ENCODE data around the gene EFNA3. TPM values are rescaled to one million over a fixed set of nuclear protein-coding genes. Genes with fewer than 3 reads are reported as not detected.

The EFNA3 gene
- total and polyA plus RNA-seq, 8 donors, result 0.52 to 1.2 (median 0.72) TPM

DNA sequence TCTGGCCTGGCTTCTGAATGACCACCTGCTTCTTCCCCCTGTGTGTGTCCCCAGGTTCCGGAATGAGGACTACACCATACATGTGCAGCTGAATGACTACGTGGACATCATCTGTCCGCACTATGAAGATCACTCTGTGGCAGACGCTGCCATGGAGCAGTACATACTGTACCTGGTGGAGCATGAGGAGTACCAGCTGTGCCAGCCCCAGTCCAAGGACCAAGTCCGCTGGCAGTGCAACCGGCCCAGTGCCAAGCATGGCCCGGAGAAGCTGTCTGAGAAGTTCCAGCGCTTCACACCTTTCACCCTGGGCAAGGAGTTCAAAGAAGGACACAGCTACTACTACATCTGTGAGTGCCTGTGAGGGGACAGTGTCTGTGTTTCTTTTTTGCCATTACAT is 52.6 kb downstream of the EFNA3 start:
- TF ChIP-seq, protein P1, sequence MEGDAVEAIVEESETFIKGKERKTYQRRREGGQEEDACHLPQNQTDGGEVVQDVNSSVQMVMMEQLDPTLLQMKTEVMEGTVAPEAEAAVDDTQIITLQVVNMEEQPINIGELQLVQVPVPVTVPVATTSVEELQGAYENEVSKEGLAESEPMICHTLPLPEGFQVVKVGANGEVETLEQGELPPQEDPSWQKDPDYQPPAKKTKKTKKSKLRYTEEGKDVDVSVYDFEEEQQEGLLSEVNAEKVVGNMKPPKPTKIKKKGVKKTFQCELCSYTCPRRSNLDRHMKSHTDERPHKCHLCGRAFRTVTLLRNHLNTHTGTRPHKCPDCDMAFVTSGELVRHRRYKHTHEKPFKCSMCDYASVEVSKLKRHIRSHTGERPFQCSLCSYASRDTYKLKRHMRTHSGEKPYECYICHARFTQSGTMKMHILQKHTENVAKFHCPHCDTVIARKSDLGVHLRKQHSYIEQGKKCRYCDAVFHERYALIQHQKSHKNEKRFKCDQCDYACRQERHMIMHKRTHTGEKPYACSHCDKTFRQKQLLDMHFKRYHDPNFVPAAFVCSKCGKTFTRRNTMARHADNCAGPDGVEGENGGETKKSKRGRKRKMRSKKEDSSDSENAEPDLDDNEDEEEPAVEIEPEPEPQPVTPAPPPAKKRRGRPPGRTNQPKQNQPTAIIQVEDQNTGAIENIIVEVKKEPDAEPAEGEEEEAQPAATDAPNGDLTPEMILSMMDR (IDR thresholded peaks at IDR 0.05), result no peak
- ATAC-seq, result no peak
- H3K9me3 ChIP-seq, result no peaks in the 10 kb centered on the region
- FAIRE-seq, result no peak
- H3K27ac ChIP-seq, result peak overlapping the region; percentile 17 to 95 (median 94)
- peaks cover 28 to 42% (median 29%) of the 10 kb centered on the region in 3 donors for H3K4me1 ChIP-seq
- 25 to 31% methylated on average over 8 of the region's 8 CpGs for WGBS, 2 donors
- peak; percentile 62 to 88 (median 74) for DNase-seq
- H3K36me3 ChIP-seq, result peaks cover 0 to 31% (median 19%) of the 10 kb centered on the region in 3 donors
- H3K4me3 ChIP-seq, result peak overlapping the region in 2 of 4 donors; percentile 89 to 93
- intact Hi-C loops (cut with DNase I), result no loop called here
- H3K27me3 ChIP-seq, result no peaks in the 10 kb centered on the region

DNA sequence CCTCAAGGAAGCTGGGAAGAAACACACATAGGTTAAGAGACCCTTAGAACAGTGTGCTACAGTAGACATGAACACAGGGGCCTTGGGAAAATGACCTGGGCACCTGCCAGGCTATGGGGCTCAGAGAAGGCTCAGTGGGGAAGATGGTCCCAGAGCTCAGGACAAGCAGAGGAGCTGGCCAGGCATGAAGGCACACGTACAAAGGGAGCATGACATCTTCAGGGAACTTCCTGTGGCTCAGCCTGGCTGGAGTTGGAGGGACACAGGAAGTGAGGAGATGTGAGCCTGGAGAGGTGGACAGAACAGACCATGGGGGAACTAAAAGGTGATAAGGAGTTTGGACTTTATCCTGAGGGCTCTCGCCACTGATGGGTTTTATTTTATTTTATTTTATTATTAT is 53.2 kb downstream of the EFNA3 start:
- Histone ChIP-seq H3K27me3 (no peaks in the 10 kb centered on the region), H3K36me3 (peaks cover 0 to 31% (median 19%) of the 10 kb centered on the region in 3 donors), H3K4me1 (peaks cover 30 to 42% (median 32%) of the 10 kb centered on the region in 3 donors), H3K4me3 (peak overlapping the region in 1 of 4 donors; percentile 93), H3K27ac (peak overlapping the region in 2 of 4 donors; percentile 94 to 95), H3K9me3 (no peaks in the 10 kb centered on the region)
- FAIRE-seq (no peak), DNase-seq (no peak), ATAC-seq (no peak)
- 55 to 63% methylated on average over 2 of the region's 2 CpGs for WGBS, 2 donors
- TF ChIP-seq, protein P1 (IDR thresholded peaks at IDR 0.05), result no peak
- intact Hi-C loops (cut with DNase I), result no loop called here

DNA sequence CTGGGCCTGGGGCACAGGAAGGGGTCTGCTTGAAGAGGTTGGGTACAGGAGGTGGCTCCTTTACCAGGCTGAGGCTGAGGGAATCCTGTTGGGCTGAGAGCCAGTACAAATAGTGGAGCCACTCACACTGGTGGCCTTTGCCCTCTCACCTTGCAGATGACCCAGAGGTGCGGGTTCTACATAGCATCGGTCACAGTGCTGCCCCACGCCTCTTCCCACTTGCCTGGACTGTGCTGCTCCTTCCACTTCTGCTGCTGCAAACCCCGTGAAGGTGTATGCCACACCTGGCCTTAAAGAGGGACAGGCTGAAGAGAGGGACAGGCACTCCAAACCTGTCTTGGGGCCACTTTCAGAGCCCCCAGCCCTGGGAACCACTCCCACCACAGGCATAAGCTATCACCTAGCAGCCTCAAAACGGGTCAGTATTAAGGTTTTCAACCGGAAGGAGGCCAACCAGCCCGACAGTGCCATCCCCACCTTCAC is 55.2 kb downstream of the EFNA3 start:
- peak overlapping the region in 1 of 4 donors; percentile 63 for H3K4me3 ChIP-seq

DNA sequence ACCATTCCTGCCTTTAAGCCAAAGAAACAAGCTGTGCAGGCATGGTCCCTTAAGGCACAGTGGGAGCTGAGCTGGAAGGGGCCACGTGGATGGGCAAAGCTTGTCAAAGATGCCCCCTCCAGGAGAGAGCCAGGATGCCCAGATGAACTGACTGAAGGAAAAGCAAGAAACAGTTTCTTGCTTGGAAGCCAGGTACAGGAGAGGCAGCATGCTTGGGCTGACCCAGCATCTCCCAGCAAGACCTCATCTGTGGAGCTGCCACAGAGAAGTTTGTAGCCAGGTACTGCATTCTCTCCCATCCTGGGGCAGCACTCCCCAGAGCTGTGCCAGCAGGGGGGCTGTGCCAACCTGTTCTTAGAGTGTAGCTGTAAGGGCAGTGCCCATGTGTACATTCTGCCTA is 55.7 kb downstream of the EFNA3 start:
- Histone ChIP-seq H3K27me3 (no peaks in the 10 kb centered on the region), H3K36me3 (peaks cover 0 to 31% (median 19%) of the 10 kb centered on the region in 3 donors), H3K4me3 (peak overlapping the region in 1 of 4 donors; percentile 63), H3K4me1 (peaks cover 33 to 62% (median 36%) of the 10 kb centered on the region in 3 donors), H3K27ac (peak overlapping the region; percentile 87 to 99 (median 98)), H3K9me3 (no peaks in the 10 kb centered on the region)
- peak in 2 of 6 donors; percentile 22 to 49 for DNase-seq
- TF ChIP-seq, protein P1 (IDR thresholded peaks at IDR 0.05), result no peak
- intact Hi-C loops (cut with DNase I), result no loop called here
- no peak for FAIRE-seq
- 41 to 61% methylated on average over 1 of the region's 1 CpG for WGBS, 2 donors
- no peak for ATAC-seq

More for the DNA sequence above, 55.2 kb downstream of the EFNA3 start:
- H3K4me1 ChIP-seq, result peaks cover 33 to 58% (median 36%) of the 10 kb centered on the region in 3 donors
- 46 to 52% methylated on average over 7 of the region's 7 CpGs for WGBS, 2 donors
- H3K36me3 ChIP-seq, result peaks cover 0 to 31% (median 19%) of the 10 kb centered on the region in 3 donors
- FAIRE-seq (no peak), DNase-seq (no peak), ATAC-seq (no peak)
- peak overlapping the region in 2 of 4 donors; percentile 98 to 99 for H3K27ac ChIP-seq
- H3K27me3 ChIP-seq, result no peaks in the 10 kb centered on the region
- no peaks in the 10 kb centered on the region for H3K9me3 ChIP-seq
- TF ChIP-seq, protein P1 (IDR thresholded peaks at IDR 0.05), result no peak
- intact Hi-C loops (cut with DNase I), result no loop called here

DNA sequence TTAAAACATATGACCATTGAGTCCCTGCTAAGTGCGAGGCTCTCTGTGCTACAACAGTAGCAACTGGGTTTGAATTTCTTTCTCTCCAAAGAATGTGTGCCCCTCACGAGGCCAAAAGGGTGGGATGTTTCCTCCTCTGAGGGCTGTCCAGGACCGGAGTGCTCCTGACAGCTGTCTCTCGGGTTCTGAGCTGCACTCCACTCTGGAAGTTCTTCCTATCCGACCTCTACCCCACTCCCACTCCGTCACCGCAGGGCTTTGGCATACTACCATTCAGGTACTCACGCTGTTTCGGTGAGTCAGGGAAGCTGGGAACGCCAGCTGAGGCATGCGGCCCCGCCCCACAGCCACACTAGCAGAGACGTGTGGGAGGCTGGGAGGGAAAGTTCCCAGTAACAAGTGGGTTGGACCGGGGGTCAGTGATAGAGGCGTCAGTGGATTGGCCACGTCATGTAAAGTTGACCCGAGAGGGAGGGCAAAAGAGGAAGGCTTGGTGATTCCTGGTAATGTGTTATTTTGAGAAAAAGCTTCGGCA is 56.3 kb downstream of the EFNA3 start:
- H3K9me3 ChIP-seq, result no peaks in the 10 kb centered on the region
- H3K36me3 ChIP-seq, result peaks cover 0 to 31% (median 19%) of the 10 kb centered on the region in 3 donors
- no peaks in the 10 kb centered on the region for H3K27me3 ChIP-seq
- TF ChIP-seq, protein P1 (IDR thresholded peaks at IDR 0.05), result no peak
- 4% methylated on average over 18 of the region's 18 CpGs for WGBS, 2 donors
- H3K4me1 ChIP-seq, result peaks cover 33 to 62% (median 36%) of the 10 kb centered on the region in 3 donors
- DNase-seq, result peak; percentile 86 to 95 (median 94)
- peak overlapping the region; percentile 87 to 99 (median 98) for H3K27ac ChIP-seq
- no peak for FAIRE-seq
- intact Hi-C loops (cut with DNase I), result no loop called here
- ATAC-seq, result peak; percentile 72 to 80 (median 76)
- peak overlapping the region; percentile 29 to 63 (median 50) for H3K4me3 ChIP-seq
